Neural crest cell (in vitro differentiated cells): ENCODE measurements around the gene GARNL3. TPM values are rescaled to one million over a fixed set of nuclear protein-coding genes. Genes with fewer than 3 reads are reported as not detected.

ENCODE experiments used
- DNase-seq: peaks from one replicate; pipeline ENCODE4 v3.0.0; 2021; ENCODE audit warnings: low read depth, mixed read lengths, low spot score
- H3K27ac Mint-ChIP-seq: one replicate; pipeline ENCODE4 v1.8.0; 2021; ENCODE audit warnings: mild to moderate bottlenecking, mixed read lengths; ENCODE audit not compliant: unreplicated experiment
- H3K27me3 Mint-ChIP-seq: 2 replicates; pipeline ENCODE4 v1.8.0; 2021; ENCODE audit warnings: low read depth, mild to moderate bottlenecking, mixed read lengths
- H3K36me3 Mint-ChIP-seq: 2 replicates; pipeline ENCODE4 v1.8.0; 2021; ENCODE audit warnings: low read depth, mild to moderate bottlenecking, mixed read lengths
- H3K4me1 Mint-ChIP-seq: 2 replicates; pipeline ENCODE4 v1.8.0; 2021; ENCODE audit warnings: mixed read lengths
- H3K4me3 Mint-ChIP-seq: one replicate; pipeline ENCODE4 v1.8.0; 2021; ENCODE audit warnings: mild to moderate bottlenecking, mixed read lengths
- H3K9me3 Mint-ChIP-seq: 2 replicates; pipeline ENCODE4 v1.8.0; 2021; ENCODE audit warnings: mixed read lengths
- total RNA-seq: library from RNA; stranded (reverse); gene quantifications from 2 replicates; pipeline ENCODE4 v1.2.1, GENCODE V29; 2021
- TF ChIP-seq, protein P1 (sequence below): fragments of 200-600 bp; sonication (generic); conservative IDR thresholded peaks from 2 replicates; pipeline ENCODE4 v1.5.0; 2021; ENCODE audit warnings: antibody characterized with exemption, mild to moderate bottlenecking

GARNL3 gene
- total RNA-seq, 1 donor from 2014 or later = 10.3 TPM

- H3K36me3 Mint-ChIP-seq = no peaks in the 10 kb centered on the region
- peaks cover 35% of the 10 kb centered on the region for H3K4me1 Mint-ChIP-seq
- no peak for DNase-seq
- TF ChIP-seq, protein P1, sequence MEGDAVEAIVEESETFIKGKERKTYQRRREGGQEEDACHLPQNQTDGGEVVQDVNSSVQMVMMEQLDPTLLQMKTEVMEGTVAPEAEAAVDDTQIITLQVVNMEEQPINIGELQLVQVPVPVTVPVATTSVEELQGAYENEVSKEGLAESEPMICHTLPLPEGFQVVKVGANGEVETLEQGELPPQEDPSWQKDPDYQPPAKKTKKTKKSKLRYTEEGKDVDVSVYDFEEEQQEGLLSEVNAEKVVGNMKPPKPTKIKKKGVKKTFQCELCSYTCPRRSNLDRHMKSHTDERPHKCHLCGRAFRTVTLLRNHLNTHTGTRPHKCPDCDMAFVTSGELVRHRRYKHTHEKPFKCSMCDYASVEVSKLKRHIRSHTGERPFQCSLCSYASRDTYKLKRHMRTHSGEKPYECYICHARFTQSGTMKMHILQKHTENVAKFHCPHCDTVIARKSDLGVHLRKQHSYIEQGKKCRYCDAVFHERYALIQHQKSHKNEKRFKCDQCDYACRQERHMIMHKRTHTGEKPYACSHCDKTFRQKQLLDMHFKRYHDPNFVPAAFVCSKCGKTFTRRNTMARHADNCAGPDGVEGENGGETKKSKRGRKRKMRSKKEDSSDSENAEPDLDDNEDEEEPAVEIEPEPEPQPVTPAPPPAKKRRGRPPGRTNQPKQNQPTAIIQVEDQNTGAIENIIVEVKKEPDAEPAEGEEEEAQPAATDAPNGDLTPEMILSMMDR = no peak
- no peak overlapping the region for H3K27ac Mint-ChIP-seq
- H3K4me3 Mint-ChIP-seq = no peak overlapping the region
- H3K9me3 Mint-ChIP-seq = no peaks in the 10 kb centered on the region
- no peaks in the 10 kb centered on the region for H3K27me3 Mint-ChIP-seq
Measured at GRCh38 chr9:127392166-127392565, 127.6 kb downstream of the GARNL3 start.

DNA sequence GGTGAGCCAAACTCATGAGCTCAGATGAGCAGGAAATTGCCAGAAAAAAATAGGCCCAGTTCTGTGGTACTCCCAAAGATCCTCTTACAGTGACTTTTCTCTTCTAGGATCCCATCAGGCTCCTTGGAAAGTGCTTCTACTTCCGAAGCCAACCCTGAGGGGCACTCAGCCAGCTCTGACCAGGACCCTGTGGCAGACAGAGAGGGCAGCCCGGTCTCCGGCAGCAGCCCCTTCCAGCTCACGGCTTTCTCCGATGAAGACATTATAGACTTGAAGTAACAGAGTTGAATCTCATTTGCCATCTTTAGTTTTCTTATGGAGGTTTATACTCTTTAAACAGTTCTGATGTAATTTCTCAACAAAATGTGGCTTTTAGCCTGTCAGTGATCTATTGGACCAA, 128.4 kb downstream of the GARNL3 start:
- Mint-ChIP-seq H3K4me1 (peaks cover 34% of the 10 kb centered on the region), H3K9me3 (no peaks in the 10 kb centered on the region), H3K27ac (no peak overlapping the region), H3K36me3 (no peaks in the 10 kb centered on the region), H3K27me3 (no peaks in the 10 kb centered on the region), H3K4me3 (no peak overlapping the region)
- DNase-seq = no peak
- TF ChIP-seq, protein P1 = no peak

DNA sequence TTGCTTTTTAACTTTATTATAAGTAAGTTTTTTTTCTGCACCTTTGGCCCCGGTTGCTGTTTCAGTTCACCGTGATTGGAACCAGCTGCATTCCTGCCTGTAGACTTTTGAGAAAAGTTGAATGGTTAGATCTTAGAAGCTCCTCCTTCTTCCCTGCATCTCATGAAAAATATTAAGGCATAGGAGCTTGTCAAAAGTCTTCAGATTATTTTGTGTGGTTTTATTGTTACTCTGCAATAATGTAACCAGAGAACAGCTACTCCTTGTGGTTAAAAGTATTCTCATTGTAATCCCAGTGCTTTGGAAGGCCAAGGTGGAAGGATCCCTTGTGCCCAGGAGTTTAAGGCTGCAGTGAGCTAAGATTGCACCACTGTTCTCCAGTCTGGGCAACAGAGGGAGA, 129.1 kb downstream of the GARNL3 start:
- Mint-ChIP-seq H3K36me3 (no peaks in the 10 kb centered on the region), H3K9me3 (no peaks in the 10 kb centered on the region), H3K4me1 (peaks cover 33% of the 10 kb centered on the region), H3K27me3 (no peaks in the 10 kb centered on the region), H3K4me3 (no peak overlapping the region), H3K27ac (no peak overlapping the region)
- TF ChIP-seq, protein P1 = no peak
- DNase-seq = no peak

DNA sequence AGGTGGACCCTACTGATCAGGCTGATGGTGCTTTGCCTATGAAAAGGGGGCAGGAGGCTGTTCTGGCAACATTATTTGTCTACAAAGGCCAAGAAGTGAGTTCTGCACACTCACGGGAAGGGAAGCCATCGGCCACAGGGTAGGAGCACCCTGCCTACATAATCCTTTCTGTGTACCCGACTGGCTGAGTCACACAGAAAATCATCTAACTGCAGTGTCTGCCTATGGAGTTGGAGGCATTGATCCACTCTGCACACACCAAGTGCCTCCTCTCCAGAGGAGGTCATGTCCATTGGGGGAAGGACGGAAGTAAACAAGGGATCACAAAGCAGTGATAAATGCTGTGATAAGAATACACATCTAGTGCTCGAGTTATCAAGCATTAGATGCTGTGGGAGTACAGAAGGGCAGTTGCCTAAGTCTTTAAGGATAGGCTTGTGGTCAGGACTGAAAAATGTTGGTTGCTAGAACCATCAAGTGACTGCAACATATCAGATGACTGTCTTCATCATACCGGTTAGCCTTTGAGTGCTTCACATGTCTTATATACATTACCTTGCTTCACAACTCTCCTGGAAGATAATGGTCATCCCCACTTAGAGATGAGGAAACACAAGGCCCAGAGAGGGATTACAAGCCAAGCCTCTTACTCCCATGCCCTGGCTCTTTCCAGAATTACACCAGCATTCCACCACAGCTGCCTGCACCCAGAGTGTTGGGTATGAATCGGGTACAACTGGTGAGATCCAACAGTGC, 131.1 kb downstream of the GARNL3 start:
- Mint-ChIP-seq H3K27me3 (no peaks in the 10 kb centered on the region), H3K36me3 (no peaks in the 10 kb centered on the region), H3K4me3 (peak overlapping the region; percentile 90), H3K27ac (peak overlapping the region; percentile 84), H3K4me1 (peaks cover 16% of the 10 kb centered on the region), H3K9me3 (no peaks in the 10 kb centered on the region)
- DNase-seq = no peak
- TF ChIP-seq, protein P1 = no peak

DNA sequence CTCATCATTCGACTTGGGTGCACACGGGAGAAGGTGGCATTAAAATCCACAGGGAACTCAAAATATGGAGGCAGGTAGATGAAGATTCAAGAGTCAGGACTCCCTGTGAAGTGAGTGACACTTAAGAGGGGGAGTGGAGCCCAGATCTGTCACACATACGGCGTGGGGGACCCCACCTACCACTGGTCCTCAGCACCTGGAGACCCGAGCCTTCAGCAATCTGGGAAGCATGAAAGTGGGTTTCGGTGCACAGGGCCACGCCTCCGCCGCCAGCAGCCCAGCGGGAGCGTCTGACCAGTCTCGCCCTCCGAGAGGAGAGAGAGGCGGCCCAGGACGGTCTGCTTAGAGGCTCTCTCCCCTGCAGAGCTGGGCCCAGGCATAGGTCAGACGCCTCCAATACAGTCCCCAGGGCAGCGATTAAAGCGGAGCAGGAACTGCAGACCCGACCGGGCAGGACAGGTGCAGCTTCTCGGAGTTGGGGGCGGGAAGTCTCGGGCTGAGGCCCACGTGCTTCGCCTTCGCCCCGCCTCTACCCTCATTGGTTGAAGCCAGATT, 131.8 kb downstream of the GARNL3 start:
- TF ChIP-seq, protein P1 = no peak
- H3K36me3 Mint-ChIP-seq = no peaks in the 10 kb centered on the region
- peaks cover 16% of the 10 kb centered on the region for H3K4me1 Mint-ChIP-seq
- no peak for DNase-seq
- H3K27me3 Mint-ChIP-seq = no peaks in the 10 kb centered on the region
- peak overlapping the region; percentile 90 for H3K4me3 Mint-ChIP-seq
- H3K27ac Mint-ChIP-seq = peak overlapping the region; percentile 84
- H3K9me3 Mint-ChIP-seq = no peaks in the 10 kb centered on the region
